Stimulated activated naive B cell treated with anti-CD40 and anti-IgM and Interleukin-4, amounts not matched to agents 10 μg/mL and 1 μg/mL and 100 μg/mL, for 72 hours (primary cell): ENCODE results near the gene ZFAND5.

ENCODE experiments used
- ATAC-seq, 2 donors: fragments of 150-1000 bp; cut with Tn5 transposase; replicated peaks; 2 replicates each; pipeline ENCODE4 v1.10.0; 2021; ENCODE audit warnings: moderate library complexity in 1 of 2
- DNase-seq: peaks from one replicate; pipeline ENCODE4 v3.0.0; 2021
- H3K27ac Mint-ChIP-seq: one replicate; pipeline ENCODE4 v1.8.0; 2022; ENCODE audit warnings: mild to moderate bottlenecking, mixed read lengths
- H3K27me3 Mint-ChIP-seq, 2 donors: one replicate each; pipeline ENCODE4 v1.8.0; 2022; ENCODE audit warnings: mixed read lengths in 2 of 2
- H3K36me3 Mint-ChIP-seq, 2 donors: one replicate each; pipeline ENCODE4 v1.8.0; 2022; ENCODE audit warnings: mixed read lengths in 2 of 2, mild to moderate bottlenecking in 1 of 2
- H3K4me1 Mint-ChIP-seq, 2 donors: one replicate each; pipeline ENCODE4 v1.8.0; 2022; ENCODE audit warnings: mixed read lengths in 2 of 2, mild to moderate bottlenecking in 1 of 2
- H3K4me3 Mint-ChIP-seq, 2 donors: one replicate each; pipeline ENCODE4 v1.8.0; 2022; ENCODE audit warnings: mild to moderate bottlenecking in 2 of 2, mixed read lengths in 2 of 2, moderate library complexity in 1 of 2
- H3K9me3 Mint-ChIP-seq, 2 donors: one replicate each; pipeline ENCODE4 v1.8.0; 2022; ENCODE audit warnings: mixed read lengths in 2 of 2, mild to moderate bottlenecking in 1 of 2

Gene ZFAND5

DNA sequence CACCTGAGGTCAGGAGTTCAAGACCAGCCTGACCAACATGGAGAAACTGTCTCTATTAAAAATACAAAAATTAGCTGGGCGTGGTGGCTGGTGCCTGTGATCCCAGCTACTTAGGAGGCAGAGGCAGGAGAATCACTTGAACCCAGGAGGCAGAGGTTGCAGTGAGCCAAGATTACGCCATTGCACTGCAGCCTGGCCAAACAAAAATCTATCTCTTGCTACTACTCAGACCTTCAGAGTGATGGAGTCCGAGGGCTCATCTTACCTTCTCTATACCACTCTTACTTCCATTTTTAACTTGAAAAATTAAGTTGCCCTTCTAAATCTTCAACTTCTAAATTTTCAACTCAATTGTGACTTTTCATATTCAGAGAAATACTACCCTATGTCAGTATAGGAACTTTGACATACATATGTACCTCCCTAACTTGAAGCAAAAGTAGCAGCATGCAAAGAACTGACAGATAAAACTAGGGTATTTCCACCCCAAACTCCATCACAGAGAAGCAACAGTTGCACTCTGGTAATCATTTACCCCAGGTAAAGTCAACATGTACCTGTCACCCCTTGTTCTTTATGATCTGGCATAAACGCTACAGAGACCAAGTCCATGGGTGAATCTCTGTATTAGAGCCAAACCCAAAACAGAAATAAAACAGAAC lies 11.4 kb downstream of the ZFAND5 start:
- Mint-ChIP-seq H3K27ac (peak overlapping the region; percentile 47), H3K4me1 (peaks cover 5 to 26% of the 10 kb centered on the region in 2 donors), H3K9me3 (no peaks in the 10 kb centered on the region), H3K36me3 (peaks cover 19 to 43% of the 10 kb centered on the region in 2 donors), H3K4me3 (no peak overlapping the region), H3K27me3 (no peaks in the 10 kb centered on the region)
- ATAC-seq, result no peak
- no peak for DNase-seq

DNA sequence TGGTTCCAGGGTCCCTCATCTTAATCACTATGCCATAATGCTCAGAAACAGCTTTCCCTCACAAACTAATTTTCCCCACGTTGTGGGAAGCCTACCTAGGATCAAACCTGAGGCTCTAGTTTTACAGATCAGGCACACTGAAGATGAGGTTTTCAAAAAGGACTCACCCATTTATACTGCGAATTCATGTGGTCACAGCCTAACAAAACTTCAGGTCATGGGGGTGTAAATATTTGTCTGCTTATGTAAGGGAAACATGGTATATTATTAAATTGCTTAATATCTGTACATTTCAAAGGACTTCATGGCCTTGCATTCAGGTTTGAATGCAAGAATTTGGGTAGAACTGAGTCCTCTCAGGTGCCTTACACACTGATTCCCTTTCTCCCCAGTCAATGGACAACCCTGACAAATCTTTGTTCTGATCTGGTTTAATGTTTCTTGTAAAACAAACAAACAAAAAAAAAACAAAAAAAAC lies 12.1 kb downstream of the ZFAND5 start:
- H3K36me3 Mint-ChIP-seq, result peaks cover 14 to 38% of the 10 kb centered on the region in 2 donors
- H3K4me3 Mint-ChIP-seq, result no peak overlapping the region
- H3K9me3 Mint-ChIP-seq, result no peaks in the 10 kb centered on the region
- no peaks in the 10 kb centered on the region for H3K27me3 Mint-ChIP-seq
- no peak for ATAC-seq
- DNase-seq, result no peak
- no peak overlapping the region for H3K27ac Mint-ChIP-seq
- H3K4me1 Mint-ChIP-seq, result peaks cover 2 to 21% of the 10 kb centered on the region in 2 donors

DNA sequence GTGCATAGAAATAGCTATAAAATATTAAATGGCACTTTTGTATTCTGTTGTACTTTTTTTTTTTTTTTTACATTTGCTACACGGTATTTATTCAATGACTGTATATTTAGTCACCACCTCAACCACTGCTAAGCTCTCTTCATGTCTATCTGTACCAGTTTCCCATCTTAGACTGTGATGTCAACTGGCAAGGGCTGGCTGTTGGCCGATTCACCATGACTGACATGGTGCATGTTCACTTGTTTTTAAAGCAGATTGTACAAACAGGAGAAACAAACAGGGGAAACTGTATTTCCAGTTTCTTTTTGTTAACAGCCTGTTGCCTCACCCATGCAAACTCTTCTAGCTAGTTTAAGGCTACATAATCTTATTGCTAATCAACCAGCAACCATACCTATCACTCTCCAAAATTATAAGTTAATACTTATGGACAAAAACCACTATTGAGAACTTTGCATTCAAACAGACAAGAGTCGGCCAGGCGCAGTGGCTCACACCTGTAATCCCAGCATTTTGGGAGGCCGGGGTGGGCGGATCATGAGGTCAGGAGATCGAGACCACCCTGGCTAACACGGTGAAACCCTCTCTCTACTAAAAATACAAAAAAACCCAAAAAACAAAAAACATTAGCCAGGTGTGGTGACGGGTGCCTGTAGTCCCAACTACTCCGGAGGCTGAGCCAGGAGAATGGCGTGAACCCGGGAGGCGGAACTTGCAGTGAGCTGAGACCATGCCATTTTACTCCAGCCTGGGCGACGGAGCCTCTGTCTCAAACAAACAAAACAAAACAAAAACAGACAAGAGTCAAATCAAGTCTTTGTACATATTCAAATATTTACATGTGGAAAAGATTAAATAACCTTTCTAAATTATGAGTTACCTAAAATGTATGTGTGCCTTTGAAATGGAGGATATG lies 13.2 kb downstream of the ZFAND5 start:
- Mint-ChIP-seq H3K27ac (no peak overlapping the region), H3K9me3 (no peaks in the 10 kb centered on the region), H3K4me1 (peaks cover 2 to 13% of the 10 kb centered on the region in 2 donors), H3K27me3 (no peaks in the 10 kb centered on the region), H3K4me3 (no peak overlapping the region), H3K36me3 (peaks cover 13 to 33% of the 10 kb centered on the region in 2 donors)
- DNase-seq (no peak), ATAC-seq (no peak)

DNA sequence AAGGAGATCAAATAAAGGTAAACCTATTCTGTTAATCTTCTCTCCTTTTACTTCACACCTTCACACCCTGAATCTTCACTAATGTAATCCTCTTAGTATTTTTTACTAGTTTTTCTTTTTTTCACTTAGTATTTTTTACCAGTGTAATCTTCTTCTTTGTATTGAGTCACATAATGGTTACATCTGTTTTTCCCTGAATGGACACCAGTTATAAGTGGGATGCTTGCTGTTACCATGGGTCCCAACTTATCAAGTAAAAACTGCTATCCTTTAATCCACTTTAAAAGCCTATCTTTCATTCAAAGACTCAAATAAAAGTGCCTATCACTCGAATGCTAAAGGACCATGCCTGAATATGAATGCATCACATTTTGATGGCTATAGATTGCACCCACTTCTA lies 15.1 kb downstream of the ZFAND5 start:
- Mint-ChIP-seq H3K4me3 (no peak overlapping the region), H3K27me3 (no peaks in the 10 kb centered on the region), H3K36me3 (peaks cover 6 to 18% of the 10 kb centered on the region in 2 donors), H3K4me1 (peaks cover 0 to 5% of the 10 kb centered on the region in 2 donors), H3K9me3 (no peaks in the 10 kb centered on the region), H3K27ac (no peak overlapping the region)
- no peak for ATAC-seq
- no peak for DNase-seq

GRCh38 chr9:72349240-72349639 lies 15.8 kb downstream of the ZFAND5 start:
- no peak overlapping the region for H3K4me3 Mint-ChIP-seq
- no peak for ATAC-seq
- no peak overlapping the region for H3K27ac Mint-ChIP-seq

DNA sequence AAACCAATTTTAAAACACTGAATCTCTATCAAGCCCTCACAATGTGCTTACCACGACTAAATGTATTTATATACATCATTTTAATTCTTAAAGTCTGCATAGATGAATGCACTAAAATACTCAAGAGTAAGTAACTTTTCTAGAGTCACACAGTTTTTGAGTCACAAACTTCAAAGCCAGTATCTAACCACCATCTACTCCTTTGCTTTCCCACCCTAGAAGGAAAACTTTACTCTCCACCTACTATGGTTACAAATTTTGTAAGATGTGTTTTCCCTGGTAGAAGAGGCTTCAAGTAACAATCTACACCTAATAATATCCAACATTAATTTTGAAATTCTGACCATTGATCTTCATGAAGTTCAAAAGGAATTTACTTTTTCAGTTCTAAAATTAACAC lies 18.7 kb downstream of the ZFAND5 start:
- no peaks in the 10 kb centered on the region for H3K27me3 Mint-ChIP-seq
- ATAC-seq, result no peak
- DNase-seq, result no peak
- peaks cover 2 to 4% of the 10 kb centered on the region in 2 donors for H3K36me3 Mint-ChIP-seq
- no peak overlapping the region for H3K4me3 Mint-ChIP-seq
- H3K9me3 Mint-ChIP-seq, result no peaks in the 10 kb centered on the region
- no peak overlapping the region for H3K27ac Mint-ChIP-seq
- H3K4me1 Mint-ChIP-seq, result peaks cover 0 to 4% of the 10 kb centered on the region in 2 donors

More at GRCh38 chr9:72349240-72349639, 15.8 kb downstream of the ZFAND5 start:
- H3K27me3 Mint-ChIP-seq, result no peaks in the 10 kb centered on the region
- H3K4me1 Mint-ChIP-seq, result peaks cover 0 to 5% of the 10 kb centered on the region in 2 donors
- peaks cover 6 to 16% of the 10 kb centered on the region in 2 donors for H3K36me3 Mint-ChIP-seq
- no peak for DNase-seq
- no peaks in the 10 kb centered on the region for H3K9me3 Mint-ChIP-seq

DNA sequence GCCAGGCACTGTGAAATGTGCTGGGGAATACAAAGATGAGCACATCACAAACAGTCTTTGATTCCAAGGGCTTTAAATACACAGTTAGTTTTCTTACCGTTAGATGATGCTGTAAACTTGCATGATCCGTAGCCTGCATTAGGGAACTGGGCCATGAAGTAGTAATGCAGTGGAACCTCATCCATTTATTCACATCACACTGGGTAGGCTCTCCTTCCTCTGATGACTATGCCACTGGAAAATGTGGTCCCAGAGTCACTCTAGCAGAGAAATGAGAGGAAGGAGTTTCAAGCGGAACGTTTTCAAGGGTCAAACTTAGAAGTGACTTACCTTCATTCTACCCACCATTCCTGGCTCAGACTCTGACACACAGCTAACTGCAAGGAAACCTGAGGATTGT lies 26.4 kb downstream of the ZFAND5 start:
- Mint-ChIP-seq H3K27ac (no peak overlapping the region), H3K4me1 (peaks cover 0 to 4% of the 10 kb centered on the region in 2 donors), H3K36me3 (peaks cover 2 to 12% of the 10 kb centered on the region in 2 donors), H3K27me3 (no peaks in the 10 kb centered on the region), H3K9me3 (no peaks in the 10 kb centered on the region), H3K4me3 (no peak overlapping the region)
- DNase-seq, result no peak
- peak in 1 of 2 donors; percentile 48 for ATAC-seq

- no peaks in the 10 kb centered on the region for H3K27me3 Mint-ChIP-seq
- H3K4me3 Mint-ChIP-seq, result no peak overlapping the region
- H3K4me1 Mint-ChIP-seq, result peaks cover 0 to 4% of the 10 kb centered on the region in 2 donors
- H3K27ac Mint-ChIP-seq, result no peak overlapping the region
- H3K9me3 Mint-ChIP-seq, result no peaks in the 10 kb centered on the region
- ATAC-seq (no peak), DNase-seq (no peak)
- peaks cover 0 to 12% of the 10 kb centered on the region in 2 donors for H3K36me3 Mint-ChIP-seq
Observed at GRCh38 chr9:72337286-72337685, 27.7 kb downstream of the ZFAND5 start.

DNA sequence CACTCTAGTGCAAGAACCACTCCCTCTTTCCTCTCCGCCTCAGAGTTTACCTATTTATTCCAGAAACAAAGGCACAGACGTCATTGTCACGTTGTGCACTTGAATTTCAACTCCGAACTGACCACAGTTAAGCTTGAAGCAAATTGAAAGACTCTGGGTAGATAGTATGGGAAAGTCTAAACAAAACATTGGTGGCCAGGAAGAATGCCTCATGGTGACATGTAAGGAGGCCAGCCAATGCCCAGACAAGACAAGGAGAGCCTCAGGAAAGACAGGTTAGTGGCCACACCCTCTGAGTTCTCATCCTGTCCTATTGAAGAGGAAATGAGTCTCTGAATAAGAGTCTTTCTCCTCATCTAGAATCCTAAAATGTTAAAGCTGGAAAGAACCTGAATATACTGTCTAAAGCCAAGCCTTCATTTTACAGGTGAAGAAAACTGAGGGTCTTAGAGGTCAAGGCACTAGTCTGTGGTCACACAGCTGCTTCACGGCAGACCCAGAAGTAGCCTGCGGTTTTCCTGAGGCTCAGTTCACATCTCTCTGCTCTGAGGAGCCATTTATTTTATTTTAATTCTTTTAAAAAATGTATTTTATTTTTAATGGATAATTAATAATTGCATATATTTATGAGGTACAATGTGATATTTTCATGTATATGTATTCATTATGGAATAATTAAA lies 30.2 kb downstream of the ZFAND5 start:
- H3K4me1 Mint-ChIP-seq, result no peaks in the 10 kb centered on the region
- no peak overlapping the region for H3K27ac Mint-ChIP-seq
- H3K4me3 Mint-ChIP-seq, result no peak overlapping the region
- no peaks in the 10 kb centered on the region for H3K27me3 Mint-ChIP-seq
- DNase-seq, result no peak
- peaks cover 0 to 8% of the 10 kb centered on the region in 2 donors for H3K36me3 Mint-ChIP-seq
- no peak for ATAC-seq
- H3K9me3 Mint-ChIP-seq, result no peaks in the 10 kb centered on the region

DNA sequence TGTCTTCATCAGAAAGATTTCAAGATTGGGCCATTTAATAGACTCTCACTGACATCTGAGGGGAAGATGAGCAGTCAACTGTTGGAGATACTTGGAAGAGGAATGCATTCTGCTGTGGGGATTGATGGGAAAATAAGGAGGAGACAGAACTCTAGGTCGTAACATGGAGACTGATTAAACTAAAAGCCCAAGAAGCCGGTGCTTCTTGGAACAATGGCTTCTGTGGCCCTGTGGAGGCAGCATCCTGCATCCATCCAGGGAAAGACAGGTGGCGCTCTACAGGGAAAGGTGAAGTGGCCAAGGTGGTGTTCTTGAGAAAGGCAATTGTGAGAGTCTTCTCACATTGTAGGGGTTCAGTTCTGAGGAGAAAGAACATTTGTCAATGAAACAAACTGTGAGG lies 31.3 kb downstream of the ZFAND5 start:
- Mint-ChIP-seq H3K27ac (no peak overlapping the region), H3K27me3 (no peaks in the 10 kb centered on the region), H3K9me3 (no peaks in the 10 kb centered on the region), H3K4me1 (no peaks in the 10 kb centered on the region), H3K4me3 (no peak overlapping the region), H3K36me3 (peaks cover 0 to 4% of the 10 kb centered on the region in 2 donors)
- no peak for ATAC-seq
- no peak for DNase-seq

DNA sequence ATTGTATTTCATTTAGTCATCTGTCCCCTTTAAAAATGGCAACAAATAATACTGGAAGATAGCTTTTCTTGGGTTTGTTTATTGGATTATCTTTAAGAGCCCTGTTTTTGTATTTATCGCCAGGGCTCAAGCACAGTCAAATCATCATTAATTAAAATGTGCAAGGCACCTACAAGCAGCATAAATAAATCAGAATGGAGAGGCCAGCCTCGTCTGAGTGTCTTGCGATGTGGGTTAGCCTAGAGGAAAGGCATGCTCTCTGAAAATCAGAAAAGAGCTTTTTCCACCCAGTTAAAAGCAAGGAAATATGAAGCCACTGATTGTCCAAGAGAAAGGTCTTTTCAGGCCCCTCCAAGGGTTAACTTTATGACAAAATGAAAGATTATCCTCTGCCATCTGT lies 31.8 kb downstream of the ZFAND5 start:
- Mint-ChIP-seq H3K4me1 (no peaks in the 10 kb centered on the region), H3K27me3 (no peaks in the 10 kb centered on the region), H3K27ac (no peak overlapping the region), H3K4me3 (no peak overlapping the region), H3K36me3 (peaks cover under 1 to 4% of the 10 kb centered on the region in 2 donors), H3K9me3 (no peaks in the 10 kb centered on the region)
- ATAC-seq (no peak), DNase-seq (no peak)

- DNase-seq, result no peak
- no peaks in the 10 kb centered on the region for H3K9me3 Mint-ChIP-seq
- H3K4me1 Mint-ChIP-seq, result peaks cover 4 to 5% of the 10 kb centered on the region in 2 donors
- H3K27me3 Mint-ChIP-seq, result no peaks in the 10 kb centered on the region
- H3K36me3 Mint-ChIP-seq, result peaks cover 2% of the 10 kb centered on the region in 2 donors
- H3K27ac Mint-ChIP-seq, result no peak overlapping the region
- no peak for ATAC-seq
- no peak overlapping the region for H3K4me3 Mint-ChIP-seq
Observed at GRCh38 chr9:72332351-72332750, 32.7 kb downstream of the ZFAND5 start.

- peaks cover 0 to 2% of the 10 kb centered on the region in 2 donors for H3K36me3 Mint-ChIP-seq
- ATAC-seq (peak in 1 of 2 donors; percentile 25), DNase-seq (no peak)
- peaks cover 5 to 7% of the 10 kb centered on the region in 2 donors for H3K4me1 Mint-ChIP-seq
- no peak overlapping the region for H3K27ac Mint-ChIP-seq
- H3K27me3 Mint-ChIP-seq, result no peaks in the 10 kb centered on the region
- no peak overlapping the region for H3K4me3 Mint-ChIP-seq
- no peaks in the 10 kb centered on the region for H3K9me3 Mint-ChIP-seq
Observed at GRCh38 chr9:72327631-72328030, 37.4 kb downstream of the ZFAND5 start.

DNA sequence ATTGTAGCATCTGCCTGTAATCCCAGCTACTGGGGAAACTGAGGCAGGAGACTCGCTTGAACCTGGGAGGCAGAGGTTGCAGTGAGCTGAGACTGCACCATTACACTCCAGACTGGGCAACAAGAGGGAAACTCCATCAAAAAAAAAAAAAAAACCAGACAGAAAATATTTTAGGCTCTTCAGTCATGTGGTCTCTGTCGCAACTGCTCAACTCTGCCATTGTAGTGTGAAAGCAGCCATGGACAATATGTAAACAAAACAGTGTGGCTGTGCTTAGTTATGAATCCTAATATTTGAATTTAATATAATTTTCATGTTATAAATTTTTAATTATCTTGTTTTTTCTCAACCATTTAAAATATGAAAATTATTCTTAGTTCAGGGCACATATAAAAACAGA lies 38.4 kb downstream of the ZFAND5 start:
- Mint-ChIP-seq H3K4me1 (peaks cover 5 to 7% of the 10 kb centered on the region in 2 donors), H3K27ac (no peak overlapping the region), H3K4me3 (no peak overlapping the region), H3K9me3 (no peaks in the 10 kb centered on the region), H3K27me3 (no peaks in the 10 kb centered on the region), H3K36me3 (peaks cover 0 to 2% of the 10 kb centered on the region in 2 donors)
- DNase-seq, result no peak
- no peak for ATAC-seq
